GM12801 (cell line): Measurements from ENCODE around the gene CYLD.
A peak's percentile ranks its signal among the peaks of the same experiment; 100 is the strongest.

Experiments used
- CTCF ChIP-seq: IDR thresholded peaks from one replicate; pipeline ENCODE4 v1.5.1; 2011; ENCODE audit warnings: control low read depth; ENCODE audit not compliant: insufficient read length; ENCODE audit errors: extremely low read depth

Gene CYLD

GRCh38 chr16:50797456-50797855 is 55.6 kb downstream of the CYLD start:
- no peak for TF ChIP-seq CTCF

DNA sequence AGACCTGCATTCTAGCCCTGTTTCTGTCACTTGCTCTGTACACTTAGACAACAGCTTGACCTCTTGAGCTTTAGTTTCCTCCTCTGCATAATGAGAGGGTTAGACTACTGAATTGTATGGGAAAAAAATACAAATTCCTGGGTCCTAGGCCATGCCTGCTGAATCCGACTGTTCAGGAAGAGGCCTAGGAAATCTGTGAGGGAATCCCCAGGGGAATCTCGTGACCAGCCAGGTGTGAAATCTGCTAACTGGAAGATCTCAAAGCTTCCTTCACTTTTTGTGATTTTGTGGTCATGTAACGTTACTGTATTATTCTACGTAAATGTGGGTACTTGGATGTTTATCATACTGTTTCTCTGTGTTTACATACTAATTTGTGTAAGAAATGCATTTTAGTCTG is 58.2 kb downstream of the CYLD start:
- no peak for TF ChIP-seq CTCF

GRCh38 chr16:50801036-50801435 is 59.1 kb downstream of the CYLD start:
- no peak for TF ChIP-seq CTCF

DNA sequence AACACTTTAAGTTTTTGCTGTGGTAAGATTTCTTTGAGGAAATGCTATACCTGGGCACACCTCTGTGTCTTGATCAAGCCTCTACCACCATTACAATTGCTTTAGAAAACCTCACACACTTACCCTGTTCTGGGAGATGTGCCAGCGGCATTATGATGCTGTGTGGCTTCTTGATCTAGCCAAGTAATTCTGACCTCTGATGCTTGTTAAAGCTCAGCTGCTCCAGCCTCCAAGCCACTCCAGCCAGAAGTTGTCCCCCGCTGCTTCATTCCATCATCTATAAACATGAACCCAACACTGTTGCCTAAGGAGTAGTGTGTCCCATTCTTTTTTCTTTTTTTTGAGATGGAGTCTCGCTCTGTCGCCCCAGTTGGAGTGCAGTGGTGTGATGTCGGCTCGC is 60.1 kb downstream of the CYLD start:
- TF ChIP-seq CTCF: no peak

GRCh38 chr16:50802961-50803360 is 61.1 kb downstream of the CYLD start:
- TF ChIP-seq CTCF: no peak

GRCh38 chr16:50804290-50804907 is 62.5 kb downstream of the CYLD start:
- no peak for TF ChIP-seq CTCF

- TF ChIP-seq CTCF: peak; percentile 45
Measured at GRCh38 chr16:50806099-50807062, 64.5 kb downstream of the CYLD start.
